Astrocyte (in vitro differentiated cells and primary cell): Measurements from ENCODE around the gene IL20.

ENCODE experiments used
- EZH2 ChIP-seq: IDR thresholded peaks from 2 replicates; pipeline ENCODE4 v1.6.1; 2012; ENCODE audit warnings: mild to moderate bottlenecking, low read length, inconsistent platforms; ENCODE audit not compliant: insufficient read depth
- TF ChIP-seq, protein P1 (sequence below): IDR thresholded peaks from 2 replicates; pipeline ENCODE4 v1.5.1; 2011; ENCODE audit warnings: low read depth, mild to moderate bottlenecking, inconsistent platforms, low read length, moderate library complexity; ENCODE audit not compliant: insufficient read depth

DNA sequence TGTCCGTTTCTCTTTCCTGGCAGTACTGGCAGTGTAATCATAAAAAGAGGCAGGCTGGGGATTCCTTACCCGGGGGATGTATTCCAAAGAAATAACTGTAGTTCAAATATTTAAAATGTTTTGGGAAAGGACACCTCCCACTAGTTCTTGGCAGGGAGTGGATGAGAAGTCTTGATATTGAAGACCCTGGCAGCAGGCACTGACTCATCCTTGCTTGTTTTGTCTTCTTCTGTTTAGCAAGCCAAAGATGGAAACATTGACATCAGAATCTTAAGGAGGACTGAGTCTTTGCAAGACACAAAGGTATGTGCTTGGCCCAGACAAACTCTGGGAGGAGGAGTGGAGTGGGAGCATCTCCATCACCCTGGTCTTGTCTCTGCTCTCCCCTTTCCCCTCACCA is 639 bp downstream of the IL20 start:
- TF ChIP-seq, protein P1, sequence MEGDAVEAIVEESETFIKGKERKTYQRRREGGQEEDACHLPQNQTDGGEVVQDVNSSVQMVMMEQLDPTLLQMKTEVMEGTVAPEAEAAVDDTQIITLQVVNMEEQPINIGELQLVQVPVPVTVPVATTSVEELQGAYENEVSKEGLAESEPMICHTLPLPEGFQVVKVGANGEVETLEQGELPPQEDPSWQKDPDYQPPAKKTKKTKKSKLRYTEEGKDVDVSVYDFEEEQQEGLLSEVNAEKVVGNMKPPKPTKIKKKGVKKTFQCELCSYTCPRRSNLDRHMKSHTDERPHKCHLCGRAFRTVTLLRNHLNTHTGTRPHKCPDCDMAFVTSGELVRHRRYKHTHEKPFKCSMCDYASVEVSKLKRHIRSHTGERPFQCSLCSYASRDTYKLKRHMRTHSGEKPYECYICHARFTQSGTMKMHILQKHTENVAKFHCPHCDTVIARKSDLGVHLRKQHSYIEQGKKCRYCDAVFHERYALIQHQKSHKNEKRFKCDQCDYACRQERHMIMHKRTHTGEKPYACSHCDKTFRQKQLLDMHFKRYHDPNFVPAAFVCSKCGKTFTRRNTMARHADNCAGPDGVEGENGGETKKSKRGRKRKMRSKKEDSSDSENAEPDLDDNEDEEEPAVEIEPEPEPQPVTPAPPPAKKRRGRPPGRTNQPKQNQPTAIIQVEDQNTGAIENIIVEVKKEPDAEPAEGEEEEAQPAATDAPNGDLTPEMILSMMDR = no peak
- TF ChIP-seq EZH2 = no peak
